Measurements from ENCODE around the gene LTA4H. TPM values are rescaled to one million over a fixed set of nuclear protein-coding genes. Genes with fewer than 3 reads are reported as not detected.

LTA4H gene
- total and polyA plus RNA-seq, 9 donors = 82.8 to 282 (median 106) TPM

GRCh38 chr12:95980437-95980836 is 55.0 kb downstream of the LTA4H start:
- DNase-seq = no peak
- 89 to 94% (median 90%) methylated on average over 5 of the region's 5 CpGs for WGBS, 3 donors
- no peak overlapping the region for H3K4me3 ChIP-seq
- H3K27ac ChIP-seq = no peak overlapping the region
- intact Hi-C loops (cut with DNase I) = no loop called here
- H3K9me3 ChIP-seq = no peaks in the 10 kb centered on the region
- H3K4me1 ChIP-seq (ENCODE audit: insufficient read depth) = no peaks in the 10 kb centered on the region
- TF ChIP-seq CTCF (IDR thresholded peaks at IDR 0.05) (no peak), EP300 (IDR thresholded peaks at IDR 0.05) (no peak), POLR2A (IDR thresholded peaks at IDR 0.05) (no peak)
- H3K36me3 ChIP-seq = no peaks in the 10 kb centered on the region
- H3K27me3 ChIP-seq = no peaks in the 10 kb centered on the region

GRCh38 chr12:95978774-95979173 is 56.6 kb downstream of the LTA4H start:
- Histone ChIP-seq H3K4me1 (ENCODE audit: insufficient read depth) (no peaks in the 10 kb centered on the region), H3K4me3 (no peak overlapping the region), H3K36me3 (no peaks in the 10 kb centered on the region), H3K9me3 (no peaks in the 10 kb centered on the region), H3K27me3 (no peaks in the 10 kb centered on the region), H3K27ac (no peak overlapping the region)
- DNase-seq = no peak
- WGBS, 3 donors = 66 to 83% (median 67%) methylated on average over 3 of the region's 3 CpGs
- intact Hi-C loops (cut with DNase I) = no loop called here
- no peak for TF ChIP-seq EP300 (IDR thresholded peaks at IDR 0.05)

DNA sequence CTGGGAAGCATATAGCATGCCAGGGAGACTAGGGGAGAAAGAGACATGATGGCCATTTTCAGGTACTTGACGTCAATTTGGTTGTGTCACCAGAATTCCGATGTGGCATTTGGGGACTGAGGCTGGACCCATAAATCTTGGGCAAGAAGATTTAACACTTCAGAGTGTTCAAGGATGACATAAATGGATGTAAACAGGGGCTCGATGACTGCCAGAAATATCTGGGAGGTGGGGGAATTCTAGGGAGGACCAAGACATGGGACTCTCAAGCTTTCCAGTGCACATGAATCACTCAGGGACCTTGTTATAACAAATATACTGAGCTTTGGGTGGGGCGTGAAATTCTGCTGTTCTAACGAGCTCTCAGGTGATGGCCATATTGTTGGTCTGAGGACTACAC is 57.0 kb downstream of the LTA4H start:
- TF ChIP-seq EP300 (IDR thresholded peaks at IDR 0.05) = no peak
- no peak for TF ChIP-seq POLR2A (IDR thresholded peaks at IDR 0.05)
- no peak for TF ChIP-seq CTCF (IDR thresholded peaks at IDR 0.05)
- no peak for DNase-seq
- no peak overlapping the region for H3K4me3 ChIP-seq
- no peaks in the 10 kb centered on the region for H3K4me1 ChIP-seq (ENCODE audit: insufficient read depth)
- H3K27me3 ChIP-seq = no peaks in the 10 kb centered on the region
- intact Hi-C loops (cut with DNase I) = no loop called here
- no peaks in the 10 kb centered on the region for H3K36me3 ChIP-seq
- H3K9me3 ChIP-seq = no peaks in the 10 kb centered on the region
- WGBS, 3 donors = 85 to 93% (median 90%) methylated on average over 5 of the region's 5 CpGs
- H3K27ac ChIP-seq = no peak overlapping the region

- no peak overlapping the region for H3K4me3 ChIP-seq
- no peak overlapping the region for H3K27ac ChIP-seq
- no peaks in the 10 kb centered on the region for H3K36me3 ChIP-seq
- intact Hi-C loops (cut with DNase I) = no loop called here
- no peak for DNase-seq
- TF ChIP-seq CTCF (IDR thresholded peaks at IDR 0.05) (no peak), EP300 (IDR thresholded peaks at IDR 0.05) (no peak), POLR2A (IDR thresholded peaks at IDR 0.05) (no peak)
- no peaks in the 10 kb centered on the region for H3K4me1 ChIP-seq (ENCODE audit: insufficient read depth)
- H3K9me3 ChIP-seq = no peaks in the 10 kb centered on the region
- whole genome bisulfite sequencing, 3 donors = 81 to 86% (median 82%) methylated on average over 11 of the region's 11 CpGs
- H3K27me3 ChIP-seq = no peaks in the 10 kb centered on the region
Observed at GRCh38 chr12:95977764-95978305, 57.6 kb downstream of the LTA4H start.

DNA sequence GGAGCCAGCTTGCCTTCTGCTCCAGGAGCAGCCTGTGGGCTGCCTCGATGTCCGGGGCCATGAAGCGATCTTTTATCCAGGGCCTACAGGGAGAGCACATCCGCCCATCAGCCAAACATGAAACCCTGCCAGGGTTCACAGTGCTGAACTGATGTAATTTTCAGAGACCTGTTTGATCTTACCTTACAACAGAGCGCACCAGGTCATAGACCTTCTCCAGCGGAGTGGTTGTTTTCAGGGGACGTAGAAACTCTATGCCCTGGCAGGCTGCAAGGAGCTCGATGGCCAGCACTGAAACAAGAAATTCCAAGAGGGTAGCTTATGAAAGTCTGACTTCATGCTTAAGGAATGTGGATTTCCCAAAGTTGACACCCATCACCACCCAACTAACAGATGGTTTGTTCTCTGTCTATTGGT is 59.0 kb downstream of the LTA4H start:
- TF ChIP-seq POLR2A (IDR thresholded peaks at IDR 0.05) = no peak
- no peak for TF ChIP-seq EP300 (IDR thresholded peaks at IDR 0.05)
- no peak for TF ChIP-seq CTCF (IDR thresholded peaks at IDR 0.05)
- no peaks in the 10 kb centered on the region for H3K36me3 ChIP-seq
- no peaks in the 10 kb centered on the region for H3K27me3 ChIP-seq
- no peak for DNase-seq
- H3K4me3 ChIP-seq = no peak overlapping the region
- H3K27ac ChIP-seq = no peak overlapping the region
- intact Hi-C loops (cut with DNase I) = no loop called here
- no peaks in the 10 kb centered on the region for H3K4me1 ChIP-seq (ENCODE audit: insufficient read depth)
- WGBS, 3 donors = 91 to 93% (median 92%) methylated on average over 8 of the region's 8 CpGs
- H3K9me3 ChIP-seq = no peaks in the 10 kb centered on the region

All from ovary (tissue), 9 donors.